Erythroblast (primary cell): ENCODE measurements around the gene SPDEF.

Experiments
- GATA1 ChIP-seq: IDR thresholded peaks from 2 replicates; pipeline ENCODE4 v1.6.1; 2011; ENCODE audit warnings: low read depth, mild to moderate bottlenecking, control low read depth, low read length, moderate library complexity
- POLR2A ChIP-seq: IDR thresholded peaks from 2 replicates; pipeline ENCODE4 v1.6.1; 2011; ENCODE audit warnings: mild to moderate bottlenecking, low read length

DNA sequence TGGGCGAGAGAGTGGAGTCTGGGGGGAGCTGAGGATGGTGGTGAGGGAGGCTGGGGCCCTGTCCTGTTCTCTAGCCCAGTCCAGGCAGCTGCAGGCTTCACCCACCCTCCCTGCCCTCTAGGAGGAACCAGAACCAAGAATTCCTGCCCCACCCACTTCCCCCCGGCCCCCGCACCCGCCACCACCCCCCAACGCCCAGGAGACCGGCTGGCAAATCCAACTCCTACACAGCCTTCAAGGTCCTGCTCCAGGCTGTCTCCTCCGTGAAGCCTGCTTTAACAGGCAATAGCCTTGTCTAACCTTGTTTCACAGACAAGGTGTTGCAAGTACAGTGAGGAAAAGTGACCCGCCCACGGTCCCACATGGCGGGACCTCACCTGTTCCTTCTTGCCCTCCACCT is 2.4 kb downstream of the SPDEF start:
- no peak for TF ChIP-seq POLR2A
- no peak for TF ChIP-seq GATA1
